K562 (cell line): Measurements from ENCODE around the gene ZMYND8. TPM values are rescaled to one million over a fixed set of nuclear protein-coding genes. Genes with fewer than 3 reads are reported as not detected.

Experiments used
- ATAC-seq: fragments of 200-7000 bp; cut with Tn5 transposase; 3 replicates; pipeline ENCODE4 v1.9.1; 2020; ENCODE audit warnings: moderate library complexity
- BruUV-seq: library from RNA; stranded (reverse); fragments of 400-500 nt; replicated peaks from 2 replicates; lab custom pipeline; 2021; lab: Mats Ljungman, UMichigan
- CTCF ChIA-PET: fragments of 300-600 bp; formaldehyde crosslinking; extraction: SDS; loops from one replicate; lab custom pipeline; 2021; ENCODE audit warnings: low intra/inter-chr PET ratio; lab: Yijun Ruan, JAX
- POLR2A ChIA-PET: fragments of 300-600, 350-650 bp; sonication (Branson Sonifier 250); formaldehyde crosslinking; extraction: SDS; loops from one replicate; lab custom pipeline; 2021; ENCODE audit warnings: antibody characterized with exemption, inconsistent platforms; lab: Yijun Ruan, JAX
- DNase-seq, 4 experiments: peaks; one replicate each; pipeline versions ENCODE4 v3.0.0 to v3.0.0-alpha.2; 2011 to 2018; ENCODE audit warnings: low spot score in 3 of 4, mixed read lengths in 3 of 4; ENCODE audit errors: extremely low read depth in 1 of 4
- FAIRE-seq: peaks from 2 replicates; lab custom pipeline; 2011; peaks lifted over from hg19 to GRCh38; lab: Jason Lieb, UNC
- H2AFZ ChIP-seq: 2 replicates; pipeline ENCODE4 v1.6.0; 2011; ENCODE audit warnings: low read depth, low read length, control low read depth, inconsistent platforms
- H3K27ac ChIP-seq: fragments of 200-600 bp; 3 replicates; pipeline ENCODE4 v1.8.0; 2011; ENCODE audit warnings: low read depth, mild to moderate bottlenecking, control low read depth, inconsistent platforms, low read length, moderate library complexity, mixed read lengths; ENCODE audit errors: extremely low read depth
- H3K27me3 ChIP-seq, 2 experiments: fragments of 300-600 bp in 1 of 2; 2 replicates in 1 of 2; 3 replicates in 1 of 2; pipeline versions ENCODE4 v1.6.0 to v1.8.0; 2011; ENCODE audit warnings: inconsistent platforms in 2 of 2, low read length in 2 of 2, mild to moderate bottlenecking in 1 of 2, mixed read lengths in 1 of 2, moderate library complexity in 1 of 2; ENCODE audit not compliant: control insufficient read depth in 2 of 2, insufficient read depth in 2 of 2
- H3K36me3 ChIP-seq: fragments of 300-600 bp; 3 replicates; pipeline ENCODE4 v1.8.0; 2011; ENCODE audit warnings: mild to moderate bottlenecking, low read length, inconsistent platforms; ENCODE audit not compliant: control insufficient read depth, insufficient read depth
- H3K4me1 ChIP-seq, 2 experiments: fragments of 200-600 bp in 1 of 2; replicated peaks in 1 of 2; 2 replicates in 1 of 2; 3 replicates in 1 of 2; pipeline versions ENCODE4 v1.5.1 to v1.8.0; 2011; ENCODE audit warnings: inconsistent platforms in 2 of 2, low read length in 2 of 2, mild to moderate bottlenecking in 1 of 2, mixed read lengths in 1 of 2, moderate library complexity in 1 of 2; ENCODE audit not compliant: control insufficient read depth in 2 of 2, insufficient read depth in 2 of 2
- H3K4me2 ChIP-seq: 2 replicates; pipeline ENCODE4 v1.6.1; 2011; ENCODE audit warnings: low read length, control low read depth, inconsistent platforms, mixed read lengths; ENCODE audit not compliant: insufficient read depth
- H3K4me3 ChIP-seq: fragments of 200-600 bp; sonication (generic), shearing (Covaris generic); 2 replicates; pipeline ENCODE4 v1.5.1; 2016; ENCODE audit warnings: control low read depth, inconsistent platforms
- H3K79me2 ChIP-seq: fragments of 200-600 bp; 3 replicates; pipeline ENCODE4 v1.8.0; 2011; ENCODE audit warnings: low read length, inconsistent platforms; ENCODE audit not compliant: control insufficient read depth, insufficient read depth
- H3K9ac ChIP-seq, 2 experiments: 2 replicates each; pipeline versions ENCODE4 v1.6.0 to v1.6.1; 2011; ENCODE audit warnings: low read depth in 2 of 2, low read length in 2 of 2, control low read depth in 1 of 2, inconsistent platforms in 1 of 2, mild to moderate bottlenecking in 1 of 2, mixed read lengths in 1 of 2; ENCODE audit not compliant: insufficient read depth in 1 of 2
- H3K9me1 ChIP-seq: one replicate; pipeline ENCODE4 v1.6.0; 2011; ENCODE audit warnings: inconsistent platforms, mild to moderate bottlenecking, low read length, moderate library complexity; ENCODE audit not compliant: control insufficient read depth, insufficient read depth
- H3K9me3 ChIP-seq: replicated peaks from 2 replicates; pipeline ENCODE4 v1.5.1; 2011; ENCODE audit warnings: low read depth, low read length, inconsistent platforms; ENCODE audit not compliant: control insufficient read depth, insufficient read depth
- H4K20me1 ChIP-seq: replicated peaks from 2 replicates; pipeline ENCODE4 v1.6.1; 2011; ENCODE audit warnings: low read length, inconsistent platforms, mixed read lengths; ENCODE audit not compliant: control insufficient read depth, insufficient read depth
- ZNF282 ChIP-seq: sonication (generic); formaldehyde crosslinking; IDR thresholded peaks from 2 replicates; pipeline ENCODE4 v1.8.1; 2023; ENCODE audit warnings: missing genetic modification reagents
- WGBS: fragments of 100-300 bp; shearing (Covaris generic); methylation state at CpG from one replicate; pipeline ENCODE4 v1.1.6; 2016; ENCODE audit warnings: low coverage, mixed read lengths; ENCODE audit not compliant: insufficient coverage; ENCODE audit errors: missing lambda C conversion rate; 5-methylcytosine and 5-hydroxymethylcytosine counted together
- in situ Hi-C: fragments of 300-500 bp; cut with MboI; formaldehyde crosslinking; loops from 4 replicates; pipeline ENCODE4 v1.15.0; 2018; ENCODE audit warnings: inconsistent platforms, mixed read lengths
- intact Hi-C: fragments of 100-400 bp; cut with micrococcal nuclease; formaldehyde crosslinking; loops from 2 replicates; pipeline ENCODE4 v1.14.2; 2022
- polyA plus RNA-seq, 8 experiments: library from polyadenylated mRNA; depleted of rRNA in 4 of 8; stranded (reverse) in 5 of 8; unstranded in 3 of 8; fragments of >200 nt; fragmentation: Nextera tagmentation in 2 of 8; fragmentation: Illumina TruSeq in 1 of 8; extraction: Ambion mirVana in 2 of 8; extraction: Trizol in 1 of 8; gene quantifications; 2 replicates each; pipeline versions ENCODE4 v1.2.1 to v1.2.3, GENCODE V29; 2011 to 2014; ENCODE audit warnings: inconsistent platforms in 1 of 8, missing spikeins in 1 of 8
- total RNA-seq, 7 experiments: library from RNA; depleted of rRNA in 6 of 7; stranded (reverse); fragments of >200 nt in 6 of 7; fragmentation: Illumina TruSeq in 2 of 7; extraction: Trizol in 2 of 7; gene quantifications; 2 replicates each; pipeline versions ENCODE4 v1.2.1 to v1.2.3, GENCODE V29; 2011 to 2021; ENCODE audit warnings: low replicate concordance in 1 of 7
- TF ChIP-seq, protein P1 (sequence below), 3 experiments: fragments of 200-800 bp in 1 of 3; fragments of 250-450 bp in 1 of 3; fragments of 450-650 bp in 1 of 3; sonication (Bioruptor Pico) in 1 of 3; sonication (Bioruptor generic) in 1 of 3; formaldehyde crosslinking in 1 of 3; IDR thresholded peaks; 2 replicates each; pipeline versions ENCODE4 v1.6.1 to v1.8.0; 2016 to 2022; ENCODE audit warnings: mild to moderate bottlenecking in 2 of 3, missing genetic modification characterization in 2 of 3, missing compliant biosample characterization in 1 of 3, moderate library complexity in 1 of 3

Gene ZMYND8
- total and polyA plus RNA-seq, 9 of the 15 experiments (the other 6 are each of a cell fraction or from before 2014, with no cell fraction given), result 31.8 to 148 (median 71.9) TPM

- Histone ChIP-seq H3K4me3 (no peak overlapping the region), H3K27ac (no peak overlapping the region), H2AFZ (no peak overlapping the region), H3K9ac (no peak overlapping the region), H3K79me2 (no peaks in the 10 kb centered on the region), H3K36me3 (no peaks in the 10 kb centered on the region), H4K20me1 (no peaks in the 10 kb centered on the region), H3K9me3 (peaks cover 4% of the 10 kb centered on the region), H3K9me1 (no peaks in the 10 kb centered on the region), H3K27me3 (peaks cover 14 to 27% of the 10 kb centered on the region in 2 experiments)
- intact Hi-C loops, result no loop called here
- BruUV-seq, result no TSS peak
- DNase-seq, result no peak
- in situ Hi-C loops, result no loop called here
- POLR2A ChIA-PET, result no interaction called here
- WGBS, result no CpG with 5 or more reads among the region's 1 CpG
- no peak for FAIRE-seq
- CTCF ChIA-PET, result no interaction called here
- TF ChIP-seq, protein P1, sequence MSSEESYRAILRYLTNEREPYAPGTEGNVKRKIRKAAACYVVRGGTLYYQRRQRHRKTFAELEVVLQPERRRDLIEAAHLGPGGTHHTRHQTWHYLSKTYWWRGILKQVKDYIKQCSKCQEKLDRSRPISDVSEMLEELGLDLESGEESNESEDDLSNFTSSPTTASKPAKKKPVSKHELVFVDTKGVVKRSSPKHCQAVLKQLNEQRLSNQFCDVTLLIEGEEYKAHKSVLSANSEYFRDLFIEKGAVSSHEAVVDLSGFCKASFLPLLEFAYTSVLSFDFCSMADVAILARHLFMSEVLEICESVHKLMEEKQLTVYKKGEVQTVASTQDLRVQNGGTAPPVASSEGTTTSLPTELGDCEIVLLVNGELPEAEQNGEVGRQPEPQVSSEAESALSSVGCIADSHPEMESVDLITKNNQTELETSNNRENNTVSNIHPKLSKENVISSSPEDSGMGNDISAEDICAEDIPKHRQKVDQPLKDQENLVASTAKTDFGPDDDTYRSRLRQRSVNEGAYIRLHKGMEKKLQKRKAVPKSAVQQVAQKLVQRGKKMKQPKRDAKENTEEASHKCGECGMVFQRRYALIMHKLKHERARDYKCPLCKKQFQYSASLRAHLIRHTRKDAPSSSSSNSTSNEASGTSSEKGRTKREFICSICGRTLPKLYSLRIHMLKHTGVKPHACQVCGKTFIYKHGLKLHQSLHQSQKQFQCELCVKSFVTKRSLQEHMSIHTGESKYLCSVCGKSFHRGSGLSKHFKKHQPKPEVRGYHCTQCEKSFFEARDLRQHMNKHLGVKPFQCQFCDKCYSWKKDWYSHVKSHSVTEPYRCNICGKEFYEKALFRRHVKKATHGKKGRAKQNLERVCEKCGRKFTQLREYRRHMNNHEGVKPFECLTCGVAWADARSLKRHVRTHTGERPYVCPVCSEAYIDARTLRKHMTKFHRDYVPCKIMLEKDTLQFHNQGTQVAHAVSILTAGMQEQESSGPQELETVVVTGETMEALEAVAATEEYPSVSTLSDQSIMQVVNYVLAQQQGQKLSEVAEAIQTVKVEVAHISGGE (CRISPR knock-in tag; IDR thresholded peaks at IDR 0.05), result peak in 1 of 3 experiments; percentile 69; a peak in 1 of 6 replicates
- TF ChIP-seq ZNF282, result no peak
- TF ChIP-seq, all 486 proteins: peak for 1
- no peak for ATAC-seq
- peaks cover 2 to 5% of the 10 kb centered on the region in 2 experiments; a peak in 3 of 5 replicates for H3K4me1 ChIP-seq
- no peak overlapping the region for H3K4me2 ChIP-seq
Measured at GRCh38 chr20:47178851-47179250, 177.6 kb downstream of the ZMYND8 start.
